Activated naive CD8-positive, alpha-beta T cell treated with anti-CD3 and anti-CD28 coated beads, Interleukin-2, amount 10 ng/mL, durations not matched to agents 7 days and 5 days (primary cell): Measurements from ENCODE around the gene RPL18A. TPM values are rescaled to one million over a fixed set of nuclear protein-coding genes. Genes with fewer than 3 reads are reported as not detected.
"Not testable (repeated sequence)": the region's sequence is repeated elsewhere in the genome, so short reads cannot be mapped to it uniquely, and the experiment has no call there.

Experiments used
- ATAC-seq: fragments of 150-1000 bp; cut with Tn5 transposase; one replicate; pipeline ENCODE4 v1.10.0; 2021; ENCODE audit warnings: low read depth, moderate library complexity
- POLR2A ChIA-PET: fragments of 350-600 bp; sonication (Branson Sonifier 250); formaldehyde crosslinking; loops from one replicate; lab custom pipeline; 2021; ENCODE audit warnings: antibody characterized with exemption; lab: Charles Lee
- DNase-seq: peaks from one replicate; pipeline ENCODE4 v3.0.0; 2021
- H3K27ac Mint-ChIP-seq: one replicate; pipeline ENCODE4 v1.8.0; 2022; ENCODE audit warnings: mild to moderate bottlenecking, mixed read lengths
- H3K27me3 Mint-ChIP-seq: one replicate; pipeline ENCODE4 v1.8.0; 2022; ENCODE audit warnings: mild to moderate bottlenecking, moderate library complexity, mixed read lengths
- H3K36me3 Mint-ChIP-seq: one replicate; pipeline ENCODE4 v1.8.0; 2021; ENCODE audit warnings: mild to moderate bottlenecking, mixed read lengths
- H3K4me1 Mint-ChIP-seq: one replicate; pipeline ENCODE4 v1.8.0; 2021; ENCODE audit warnings: mixed read lengths
- H3K4me3 Mint-ChIP-seq: one replicate; pipeline ENCODE4 v1.8.0; 2022; ENCODE audit warnings: mild to moderate bottlenecking, moderate library complexity, mixed read lengths
- H3K9me3 Mint-ChIP-seq: one replicate; pipeline ENCODE4 v1.8.0; 2021; ENCODE audit warnings: mixed read lengths
- total RNA-seq, 2 experiments: library from RNA; stranded (reverse); gene quantifications; one replicate each; pipeline ENCODE4 v1.2.3, GENCODE V29; 2021

The RPL18A gene
- total RNA-seq, 2 experiments from 2014 or later: 2,260 to 2,272 TPM

DNA sequence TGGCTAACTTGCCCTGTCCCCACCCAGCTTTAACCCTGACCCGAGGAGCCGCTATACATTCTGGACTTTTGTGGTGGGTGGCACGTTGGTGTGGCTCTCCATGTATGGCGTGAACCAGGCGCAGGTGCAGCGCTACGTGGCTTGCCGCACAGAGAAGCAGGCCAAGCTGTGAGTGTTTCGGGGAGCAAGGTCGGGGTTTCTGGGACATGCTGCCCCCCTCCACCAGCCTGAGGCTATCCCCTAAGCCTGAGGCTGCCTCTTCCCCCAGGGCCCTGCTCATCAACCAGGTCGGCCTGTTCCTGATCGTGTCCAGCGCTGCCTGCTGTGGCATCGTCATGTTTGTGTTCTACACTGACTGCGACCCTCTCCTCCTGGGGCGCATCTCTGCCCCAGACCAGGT, 18.0 kb downstream of the RPL18A start:
- ATAC-seq (no peak), DNase-seq (no peak)
- Mint-ChIP-seq H3K36me3 (no peaks in the 10 kb centered on the region), H3K27me3 (no peaks in the 10 kb centered on the region), H3K27ac (no peak overlapping the region), H3K9me3 (no peaks in the 10 kb centered on the region), H3K4me3 (no peak overlapping the region), H3K4me1 (peaks cover 6% of the 10 kb centered on the region)
- POLR2A ChIA-PET: no interaction called here

DNA sequence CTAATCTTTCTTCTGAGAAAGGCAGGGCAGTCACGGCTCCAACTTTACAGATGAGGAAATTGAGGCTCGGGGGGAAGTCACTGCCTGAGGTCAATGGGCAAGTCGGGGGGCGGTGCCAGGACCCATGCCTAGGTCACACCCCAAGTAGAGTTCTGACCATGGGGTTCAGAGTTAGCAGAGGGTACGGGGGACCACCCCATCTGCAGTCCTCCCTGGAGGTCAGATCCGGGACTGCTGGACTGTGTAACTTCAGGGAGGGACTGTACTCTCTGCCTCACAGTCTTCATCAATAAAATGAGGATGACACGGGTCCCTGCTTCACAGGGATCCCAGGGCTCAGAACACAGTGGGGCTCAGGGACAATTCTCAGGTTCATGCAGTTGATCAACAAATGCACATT, 19.8 kb downstream of the RPL18A start:
- Mint-ChIP-seq H3K4me3 (no peak overlapping the region), H3K27me3 (no peaks in the 10 kb centered on the region), H3K9me3 (no peaks in the 10 kb centered on the region), H3K27ac (no peak overlapping the region), H3K4me1 (no peaks in the 10 kb centered on the region), H3K36me3 (no peaks in the 10 kb centered on the region)
- ATAC-seq: no peak
- no peak for DNase-seq
- POLR2A ChIA-PET: interaction anchor here (0.7 kb wide), 1 partner anchor 53 kb away, joined by 3 read pairs; no protein-coding TSS in a partner anchor

DNA sequence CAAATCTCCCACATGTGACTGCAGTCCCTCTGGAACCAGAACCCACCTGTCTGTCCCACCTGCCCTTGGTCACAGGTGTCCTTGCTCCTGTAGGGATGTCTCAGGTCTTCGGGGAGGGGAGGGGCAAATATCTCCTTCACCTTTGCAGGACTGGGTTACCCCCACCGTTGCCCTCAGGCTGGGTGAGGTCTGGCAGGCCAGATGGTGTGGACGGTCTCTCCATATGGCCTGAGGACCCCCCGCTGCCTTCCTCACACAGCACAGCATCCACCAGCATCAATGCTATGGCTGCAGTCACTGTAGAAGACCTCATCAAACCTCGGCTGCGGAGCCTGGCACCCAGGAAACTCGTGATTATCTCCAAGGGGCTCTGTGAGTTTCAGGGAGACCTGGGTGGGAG, 22.0 kb downstream of the RPL18A start:
- no peak overlapping the region for H3K4me3 Mint-ChIP-seq
- POLR2A ChIA-PET: no interaction called here
- no peak overlapping the region for H3K27ac Mint-ChIP-seq

GRCh38 chr19:17883627-17884410, 24.1 kb downstream of the RPL18A start:
- Mint-ChIP-seq H3K27ac (no peak overlapping the region), H3K27me3 (no peaks in the 10 kb centered on the region), H3K4me3 (no peak overlapping the region), H3K36me3 (no peaks in the 10 kb centered on the region), H3K9me3 (no peaks in the 10 kb centered on the region), H3K4me1 (peaks cover 1% of the 10 kb centered on the region)
- no peak for DNase-seq
- ATAC-seq: no peak
- POLR2A ChIA-PET: no interaction called here

More for the DNA sequence above, 22.0 kb downstream of the RPL18A start:
- Mint-ChIP-seq H3K36me3 (no peaks in the 10 kb centered on the region), H3K4me1 (peaks cover 1% of the 10 kb centered on the region), H3K27me3 (no peaks in the 10 kb centered on the region), H3K9me3 (no peaks in the 10 kb centered on the region)
- ATAC-seq (no peak), DNase-seq (no peak)

DNA sequence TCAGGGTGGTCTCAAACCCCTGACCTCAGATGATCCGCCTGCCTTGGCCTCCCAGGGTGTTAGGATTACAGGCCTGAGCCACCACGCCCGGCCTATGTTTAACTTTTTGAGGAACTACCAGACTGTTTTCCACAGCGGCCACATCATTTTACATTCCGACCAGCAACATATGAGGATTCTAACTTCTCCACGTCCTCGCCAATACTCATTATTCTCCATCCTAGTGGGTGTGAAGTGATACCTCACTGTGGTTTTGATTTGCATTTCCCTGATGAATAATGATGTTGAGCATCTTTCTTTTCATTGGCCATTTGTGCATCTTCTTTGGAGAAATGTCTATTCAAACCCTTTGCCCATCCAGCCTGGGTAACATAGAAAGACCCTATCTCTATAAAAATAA, 26.8 kb downstream of the RPL18A start:
- Mint-ChIP-seq H3K4me1 (peaks cover 1% of the 10 kb centered on the region), H3K9me3 (no peaks in the 10 kb centered on the region), H3K4me3 (no peak overlapping the region), H3K27ac (no peak overlapping the region), H3K36me3 (no peaks in the 10 kb centered on the region), H3K27me3 (no peaks in the 10 kb centered on the region)
- POLR2A ChIA-PET: no interaction called here
- DNase-seq: no peak
- no peak for ATAC-seq

DNA sequence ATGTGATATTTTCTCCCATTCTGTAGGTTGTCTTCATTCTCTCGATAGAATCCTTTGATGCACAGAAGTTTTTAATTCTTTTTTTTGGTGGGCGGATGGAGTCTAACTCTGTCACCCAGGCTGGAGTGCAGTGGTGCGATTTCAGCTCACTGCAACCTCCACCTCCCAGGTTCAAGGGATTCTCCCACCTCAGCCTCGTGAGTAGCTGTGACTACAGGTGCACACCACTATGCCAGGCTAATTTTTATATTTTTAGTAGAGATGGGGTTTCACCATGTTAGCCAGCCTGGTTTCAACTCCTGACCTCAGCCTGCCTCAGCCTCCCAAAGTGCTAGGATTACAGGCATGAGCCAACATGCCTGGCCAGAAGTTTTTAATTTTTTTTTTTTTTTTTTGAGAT, 27.5 kb downstream of the RPL18A start:
- H3K4me3 Mint-ChIP-seq, POLR2A ChIA-PET, ATAC-seq, H3K4me1 Mint-ChIP-seq, H3K27me3 Mint-ChIP-seq, DNase-seq, H3K36me3 Mint-ChIP-seq, H3K27ac Mint-ChIP-seq, H3K9me3 Mint-ChIP-seq: not testable (repeated sequence)

DNA sequence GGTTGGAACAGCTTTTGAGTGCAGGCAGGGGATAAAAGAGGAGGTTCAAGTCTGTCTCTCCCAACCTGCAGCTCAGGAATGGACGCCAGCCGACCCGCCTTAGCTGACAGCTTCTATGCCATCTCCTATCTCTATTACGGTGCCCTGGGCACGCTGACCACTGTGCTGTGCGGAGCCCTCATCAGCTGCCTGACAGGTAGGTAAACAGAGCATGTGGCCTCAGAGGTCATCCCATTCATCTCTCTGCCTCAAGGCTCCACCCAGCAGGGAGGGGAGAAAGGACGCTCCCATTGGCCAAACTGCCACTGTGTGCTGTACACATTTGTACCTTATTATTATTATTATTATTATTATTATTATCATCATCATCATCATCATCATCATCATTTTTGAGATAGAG, 28.6 kb downstream of the RPL18A start:
- H3K4me1 Mint-ChIP-seq: peaks cover 1% of the 10 kb centered on the region
- POLR2A ChIA-PET: no interaction called here
- no peak overlapping the region for H3K27ac Mint-ChIP-seq
- no peak overlapping the region for H3K4me3 Mint-ChIP-seq
- H3K27me3 Mint-ChIP-seq: no peaks in the 10 kb centered on the region
- no peaks in the 10 kb centered on the region for H3K36me3 Mint-ChIP-seq
- DNase-seq (no peak), ATAC-seq (no peak)
- H3K9me3 Mint-ChIP-seq: no peaks in the 10 kb centered on the region

GRCh38 chr19:17889609-17890214, 30.0 kb downstream of the RPL18A start:
- ATAC-seq: peak; percentile 47
- POLR2A ChIA-PET: interaction anchor here (0.7 kb wide), 1 partner anchor 40 kb away, joined by 3 read pairs; no protein-coding TSS in a partner anchor

GRCh38 chr19:17893766-17894165, 34.1 kb downstream of the RPL18A start:
- H3K4me1 Mint-ChIP-seq: no peaks in the 10 kb centered on the region
- ATAC-seq (no peak), DNase-seq (no peak)
- peaks cover 1% of the 10 kb centered on the region for H3K27me3 Mint-ChIP-seq
- no peaks in the 10 kb centered on the region for H3K9me3 Mint-ChIP-seq
- POLR2A ChIA-PET: no interaction called here
- H3K36me3 Mint-ChIP-seq: no peaks in the 10 kb centered on the region
- H3K4me3 Mint-ChIP-seq: no peak overlapping the region
- no peak overlapping the region for H3K27ac Mint-ChIP-seq

More at GRCh38 chr19:17889609-17890214, 30.0 kb downstream of the RPL18A start:
- Mint-ChIP-seq H3K4me3 (no peak overlapping the region), H3K4me1 (peaks cover 1% of the 10 kb centered on the region), H3K27ac (no peak overlapping the region), H3K27me3 (no peaks in the 10 kb centered on the region), H3K36me3 (no peaks in the 10 kb centered on the region), H3K9me3 (no peaks in the 10 kb centered on the region)
- DNase-seq: no peak

- Mint-ChIP-seq H3K4me3 (no peak overlapping the region), H3K27me3 (peaks cover 17% of the 10 kb centered on the region), H3K27ac (no peak overlapping the region), H3K4me1 (no peaks in the 10 kb centered on the region), H3K9me3 (no peaks in the 10 kb centered on the region), H3K36me3 (no peaks in the 10 kb centered on the region)
- no peak for DNase-seq
- no peak for ATAC-seq
- POLR2A ChIA-PET: no interaction called here
These were observed 43.0 kb downstream of the RPL18A start for GRCh38 chr19:17902701-17903100.

GRCh38 chr19:17908244-17908643, 48.5 kb downstream of the RPL18A start:
- no peak for DNase-seq
- ATAC-seq: no peak
- no peaks in the 10 kb centered on the region for H3K4me1 Mint-ChIP-seq
- no peak overlapping the region for H3K4me3 Mint-ChIP-seq
- H3K36me3 Mint-ChIP-seq: no peaks in the 10 kb centered on the region
- POLR2A ChIA-PET: no interaction called here
- peak overlapping the region; percentile 45 for H3K27ac Mint-ChIP-seq
- no peaks in the 10 kb centered on the region for H3K9me3 Mint-ChIP-seq
- peaks cover 2% of the 10 kb centered on the region for H3K27me3 Mint-ChIP-seq

DNA sequence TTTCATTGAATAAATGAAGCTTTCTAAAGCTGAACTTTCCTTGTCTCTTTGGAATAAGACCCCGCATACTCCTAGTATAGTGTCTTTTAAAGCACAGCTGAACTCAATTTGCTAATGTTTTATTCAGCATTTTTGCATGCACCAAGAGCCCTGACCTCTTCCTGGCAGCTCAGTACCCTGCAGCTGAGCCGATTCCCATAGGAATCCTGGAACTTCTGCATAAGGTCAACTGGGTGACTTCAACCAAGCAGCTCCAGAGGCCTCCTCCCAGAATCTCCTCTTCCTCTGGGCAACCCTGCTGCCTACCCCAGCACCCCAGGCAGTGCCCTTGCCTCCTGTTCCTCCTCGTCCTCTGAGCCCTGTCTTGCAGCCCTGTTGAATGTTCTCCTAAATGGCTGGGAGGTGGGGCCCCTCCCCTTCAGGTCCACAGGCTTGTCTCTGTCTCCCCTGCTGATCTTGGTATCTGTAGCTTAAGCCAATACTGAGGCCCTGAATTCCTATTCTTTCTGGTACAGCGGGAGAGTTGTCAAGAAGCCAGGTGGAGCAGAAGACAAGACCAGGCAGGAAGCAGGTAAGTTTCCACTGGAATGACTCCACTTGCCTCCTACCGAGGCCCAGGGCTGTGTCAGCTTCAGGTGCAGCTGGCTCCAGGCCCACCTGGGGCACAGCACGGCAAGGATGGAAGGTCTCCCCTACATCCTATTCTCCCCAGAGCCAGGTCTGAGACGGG, 49.5 kb downstream of the RPL18A start:
- Mint-ChIP-seq H3K4me1 (no peaks in the 10 kb centered on the region), H3K36me3 (no peaks in the 10 kb centered on the region), H3K9me3 (no peaks in the 10 kb centered on the region), H3K27me3 (peaks cover 2% of the 10 kb centered on the region), H3K4me3 (no peak overlapping the region), H3K27ac (no peak overlapping the region)
- POLR2A ChIA-PET: no interaction called here
- DNase-seq (no peak), ATAC-seq (no peak)

DNA sequence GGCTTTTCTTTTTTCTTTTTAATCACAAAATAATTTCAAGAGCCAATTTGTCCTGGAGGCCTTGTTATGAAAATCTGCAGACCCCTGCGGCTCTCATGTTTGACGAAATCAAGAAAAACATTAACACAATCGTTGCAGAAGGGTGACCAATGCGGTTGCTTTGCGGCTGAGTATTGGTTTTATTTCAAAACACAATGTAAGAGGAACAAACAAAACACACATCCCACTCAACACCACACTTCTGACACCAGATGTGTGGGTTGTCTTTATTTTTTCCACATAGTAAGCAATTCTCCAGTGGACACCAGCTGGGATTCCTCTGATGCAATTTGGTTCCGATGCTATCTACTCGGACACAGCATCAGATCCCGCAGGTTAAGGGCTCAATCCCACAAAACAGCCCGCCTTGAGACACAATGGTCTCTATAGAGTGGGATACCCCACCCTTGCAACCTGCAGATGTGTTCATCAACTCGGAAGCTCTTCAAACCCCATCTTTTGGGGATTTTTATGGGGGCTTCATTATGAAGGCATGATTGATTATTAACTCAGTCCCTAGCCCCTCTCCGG, 51.2 kb downstream of the RPL18A start:
- H3K4me3 Mint-ChIP-seq: no peak overlapping the region
- POLR2A ChIA-PET: no interaction called here
- DNase-seq (no peak), ATAC-seq (no peak)
- no peaks in the 10 kb centered on the region for H3K4me1 Mint-ChIP-seq
- H3K9me3 Mint-ChIP-seq: no peaks in the 10 kb centered on the region
- H3K27me3 Mint-ChIP-seq: peaks cover 2% of the 10 kb centered on the region
- no peaks in the 10 kb centered on the region for H3K36me3 Mint-ChIP-seq
- H3K27ac Mint-ChIP-seq: no peak overlapping the region
